ENCODE data around the gene UBL3.

UBL3 gene

DNA sequence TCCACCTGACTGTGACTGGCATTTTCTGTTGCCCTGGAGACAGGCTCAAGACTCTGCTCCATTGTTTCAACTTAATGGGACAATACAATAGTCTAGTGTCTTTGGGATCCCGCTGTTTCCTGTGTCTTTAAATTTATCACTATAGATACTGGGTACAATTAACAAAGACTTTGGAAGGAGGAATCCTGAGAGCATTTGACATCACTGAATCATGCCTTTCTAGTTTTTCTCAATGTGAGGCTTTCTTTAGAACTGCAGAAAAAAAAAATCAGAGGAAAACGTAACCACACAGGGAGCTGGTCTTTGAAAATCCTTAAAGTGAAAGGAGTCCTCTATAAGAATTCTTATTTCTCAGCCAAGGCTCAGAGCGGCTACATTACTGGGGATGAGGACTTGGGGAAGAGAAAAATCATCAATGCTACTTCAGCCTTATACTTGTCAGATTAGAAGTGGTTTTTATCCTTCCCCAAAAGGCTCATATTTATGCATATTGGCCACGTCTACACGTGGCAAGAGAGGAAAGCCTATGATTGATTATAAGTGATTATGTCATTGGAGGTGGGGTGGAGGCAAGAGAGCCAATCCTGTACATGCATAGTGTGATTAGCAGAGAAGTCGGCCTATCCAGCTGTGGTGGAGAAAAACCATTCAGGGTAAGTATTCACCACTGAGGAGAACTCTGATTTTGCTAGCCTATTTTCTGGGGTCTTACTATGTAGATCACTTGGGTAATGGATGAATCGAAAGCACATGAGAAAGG, 34.4 kb upstream of the UBL3 start:
- CTCF ChIA-PET, result no interaction called here
- TF ChIP-seq HIC1 (tag by site-specific recombination; IDR thresholded peaks at IDR 0.05), result no peak
- no peak for TF ChIP-seq ZNF292 (tag by site-specific recombination; IDR thresholded peaks at IDR 0.05; ENCODE audit: borderline replicate concordance, low read depth)
- TF ChIP-seq HOXC10 (CRISPR knock-in tag; IDR thresholded peaks at IDR 0.05), result no peak
- no peaks in the 10 kb centered on the region for H3K4me1 ChIP-seq (ENCODE audit: control insufficient read depth, insufficient read depth, low read length)
- H3K27ac ChIP-seq (ENCODE audit: extremely low read depth, low read depth, low read length), result no peak overlapping the region
- H3K36me3 ChIP-seq (ENCODE audit: control insufficient read depth in 2 of 2, insufficient read depth in 1 of 2, low read length in 2 of 2), result no peaks in the 10 kb centered on the region
- POLR2A ChIA-PET, result no interaction called here
- no peak overlapping the region for H3K4me3 ChIP-seq (ENCODE audit: low read depth, low read length)
- H3K9me3 ChIP-seq (ENCODE audit: control insufficient read depth, insufficient read depth, low read depth, low read length), result no peaks in the 10 kb centered on the region

DNA sequence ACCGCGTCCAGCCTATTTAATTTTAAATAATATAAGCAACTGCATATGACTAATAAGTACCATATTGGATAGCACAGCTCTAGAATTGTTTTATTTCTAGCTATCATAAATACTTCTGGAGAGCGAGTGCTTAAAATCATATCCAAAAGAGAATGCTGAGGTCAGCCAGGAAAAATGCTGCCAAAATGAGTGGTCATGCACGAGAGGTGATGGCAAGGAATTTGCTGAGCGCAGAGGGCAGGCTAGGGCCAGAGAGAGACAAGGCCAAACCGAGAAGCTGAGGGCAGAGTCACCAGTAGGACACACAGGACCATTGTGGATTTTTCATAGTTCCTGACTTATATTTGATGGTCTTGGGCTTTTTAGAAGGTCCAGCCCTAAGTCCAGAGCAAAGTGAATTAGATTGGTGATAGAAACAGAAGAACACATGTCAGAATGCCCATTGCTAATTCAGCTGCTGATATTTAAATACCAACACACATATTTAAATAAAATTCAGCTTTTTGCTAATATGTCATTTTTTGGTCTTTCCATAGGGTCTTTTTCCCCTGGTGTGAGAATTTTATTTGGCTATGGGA, 33.6 kb upstream of the UBL3 start:
- CTCF ChIA-PET, result no interaction called here
- POLR2A ChIA-PET, result no interaction called here

More for the DNA sequence above, 33.6 kb upstream of the UBL3 start:
- H3K27ac ChIP-seq (ENCODE audit: extremely low read depth, low read depth, low read length), result no peak overlapping the region
- no peak overlapping the region for H3K4me3 ChIP-seq (ENCODE audit: low read depth, low read length)
- no peaks in the 10 kb centered on the region for H3K9me3 ChIP-seq (ENCODE audit: control insufficient read depth, insufficient read depth, low read depth, low read length)
- TF ChIP-seq PRDM4 (tag by site-specific recombination; IDR thresholded peaks at IDR 0.05) (no peak), ZNF433 (tag by site-specific recombination; IDR thresholded peaks at IDR 0.05; ENCODE audit: low read depth) (no peak), OSR2 (tag by site-specific recombination; IDR thresholded peaks at IDR 0.05) (no peak), ZBTB1 (tag by site-specific recombination; IDR thresholded peaks at IDR 0.05) (no peak), ZBTB20 (tag by site-specific recombination; IDR thresholded peaks at IDR 0.05) (no peak), ZBTB17 (tag by site-specific recombination; IDR thresholded peaks at IDR 0.05) (no peak), TSHZ1 (tag by site-specific recombination; IDR thresholded peaks at IDR 0.05; ENCODE audit: borderline replicate concordance) (no peak)
- TF ChIP-seq, protein P1, sequence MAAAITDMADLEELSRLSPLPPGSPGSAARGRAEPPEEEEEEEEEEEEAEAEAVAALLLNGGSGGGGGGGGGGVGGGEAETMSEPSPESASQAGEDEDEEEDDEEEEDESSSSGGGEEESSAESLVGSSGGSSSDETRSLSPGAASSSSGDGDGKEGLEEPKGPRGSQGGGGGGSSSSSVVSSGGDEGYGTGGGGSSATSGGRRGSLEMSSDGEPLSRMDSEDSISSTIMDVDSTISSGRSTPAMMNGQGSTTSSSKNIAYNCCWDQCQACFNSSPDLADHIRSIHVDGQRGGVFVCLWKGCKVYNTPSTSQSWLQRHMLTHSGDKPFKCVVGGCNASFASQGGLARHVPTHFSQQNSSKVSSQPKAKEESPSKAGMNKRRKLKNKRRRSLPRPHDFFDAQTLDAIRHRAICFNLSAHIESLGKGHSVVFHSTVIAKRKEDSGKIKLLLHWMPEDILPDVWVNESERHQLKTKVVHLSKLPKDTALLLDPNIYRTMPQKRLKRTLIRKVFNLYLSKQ (tag by site-specific recombination; IDR thresholded peaks at IDR 0.05; ENCODE audit: borderline replicate concordance), result no peak
- H3K36me3 ChIP-seq (ENCODE audit: control insufficient read depth in 2 of 2, insufficient read depth in 1 of 2, low read length in 2 of 2), result no peaks in the 10 kb centered on the region
- H3K4me1 ChIP-seq (ENCODE audit: control insufficient read depth, insufficient read depth, low read length), result no peaks in the 10 kb centered on the region
